RPMI8226 (cell line): ENCODE results near the gene CABCOCO1.

Experiments
- DNase-seq: peaks from one replicate; pipeline ENCODE4 v3.0.0-alpha.2; 2015

CABCOCO1 gene

GRCh38 chr10:61662794-61663259, at the start of gene CABCOCO1:
Gene CABCOCO1, plus strand, starts transcription at chr10:61662929. Its CDS starts 44 bp downstream, at chr10:61662973.
- no peak for DNase-seq

GRCh38 chr10:61613665-61614064, 49.1 kb upstream of the CABCOCO1 start:
- DNase-seq = no peak

- DNase-seq = no peak
These were observed 46.1 kb upstream of the CABCOCO1 start for GRCh38 chr10:61616611-61617010.

GRCh38 chr10:61617180-61617579, 45.5 kb upstream of the CABCOCO1 start:
- DNase-seq = no peak

- no peak for DNase-seq
These were observed 45.1 kb upstream of the CABCOCO1 start for GRCh38 chr10:61617586-61617985.

- DNase-seq = no peak
These were observed 44.3 kb upstream of the CABCOCO1 start for GRCh38 chr10:61618388-61618961.

- DNase-seq = no peak
These were observed 42.2 kb upstream of the CABCOCO1 start for GRCh38 chr10:61620506-61620905.

- DNase-seq = no peak
These were observed 41.1 kb upstream of the CABCOCO1 start for GRCh38 chr10:61621605-61622051.

- DNase-seq = no peak
These were observed 39.6 kb upstream of the CABCOCO1 start for GRCh38 chr10:61623161-61623560.

- DNase-seq = no peak
These were observed 36.5 kb upstream of the CABCOCO1 start for GRCh38 chr10:61626209-61626608.

- no peak for DNase-seq
These were observed 35.5 kb upstream of the CABCOCO1 start for GRCh38 chr10:61627266-61627665.

- no peak for DNase-seq
These were observed 34.4 kb upstream of the CABCOCO1 start for GRCh38 chr10:61628151-61628874.

- no peak for DNase-seq
These were observed 33.7 kb upstream of the CABCOCO1 start for GRCh38 chr10:61628875-61629513.

- DNase-seq = no peak
These were observed 33.2 kb upstream of the CABCOCO1 start for GRCh38 chr10:61629576-61629975.

- DNase-seq = no peak
These were observed 30.6 kb upstream of the CABCOCO1 start for GRCh38 chr10:61632057-61632670.

- no peak for DNase-seq
These were observed 29.1 kb upstream of the CABCOCO1 start for GRCh38 chr10:61633665-61634064.

- DNase-seq = no peak
These were observed 28.0 kb upstream of the CABCOCO1 start for GRCh38 chr10:61634746-61635145.

- no peak for DNase-seq
These were observed 27.3 kb upstream of the CABCOCO1 start for GRCh38 chr10:61635471-61635870.

GRCh38 chr10:61635932-61636331, 26.8 kb upstream of the CABCOCO1 start:
- DNase-seq = no peak

- DNase-seq = no peak
These were observed 22.8 kb upstream of the CABCOCO1 start for GRCh38 chr10:61639952-61640351.

- no peak for DNase-seq
These were observed 21.9 kb upstream of the CABCOCO1 start for GRCh38 chr10:61640856-61641255.

GRCh38 chr10:61642150-61642571, 20.6 kb upstream of the CABCOCO1 start:
- DNase-seq = no peak

GRCh38 chr10:61642676-61643075, 20.1 kb upstream of the CABCOCO1 start:
- no peak for DNase-seq
